Fibroblast of lung (primary cell): Measurements from ENCODE around the gene LCN2.
"Not testable (repeated sequence)": the region's sequence is repeated elsewhere in the genome, so short reads cannot be mapped to it uniquely, and the experiment has no call there.

Experiments used
- CTCF ChIP-seq, 2 donors: IDR thresholded peaks in 1 of 2; conservative IDR thresholded peaks in 1 of 2; 1 replicate in 1 of 2; 2 replicates in 1 of 2; pipeline ENCODE4 v1.5.1; 2011 to 2012; ENCODE audit warnings: low read length in 2 of 2, control low read depth in 1 of 2, inconsistent platforms in 1 of 2, low read depth in 1 of 2, mild to moderate bottlenecking in 1 of 2
- EZH2 ChIP-seq: IDR thresholded peaks from 2 replicates; pipeline ENCODE4 v1.5.1; 2012; ENCODE audit warnings: low read length, control low read depth, mild to moderate bottlenecking; ENCODE audit errors: missing control alignments

GRCh38 chr9:128111726-128112125, 37.5 kb upstream of the LCN2 start:
- not testable (repeated sequence) for TF ChIP-seq EZH2; CTCF (conservative IDR thresholded peaks at IDR 0.05 in 1 of 2, IDR thresholded peaks at IDR 0.05 in 1 of 2; ENCODE audit: low read depth in 1 of 2, low read length in 2 of 2)
